HL-60 (cell line): ENCODE measurements around the gene CBL.

Experiments
- POLR2AphosphoS5 ChIP-seq: IDR thresholded peaks from 2 replicates; pipeline ENCODE4 v1.6.1; 2012; ENCODE audit warnings: low read depth
- TF ChIP-seq, protein P1 (sequence below): IDR thresholded peaks from one replicate; pipeline ENCODE4 v1.5.1; 2011; ENCODE audit warnings: low read length, control low read depth, inconsistent platforms; ENCODE audit not compliant: insufficient read depth

DNA sequence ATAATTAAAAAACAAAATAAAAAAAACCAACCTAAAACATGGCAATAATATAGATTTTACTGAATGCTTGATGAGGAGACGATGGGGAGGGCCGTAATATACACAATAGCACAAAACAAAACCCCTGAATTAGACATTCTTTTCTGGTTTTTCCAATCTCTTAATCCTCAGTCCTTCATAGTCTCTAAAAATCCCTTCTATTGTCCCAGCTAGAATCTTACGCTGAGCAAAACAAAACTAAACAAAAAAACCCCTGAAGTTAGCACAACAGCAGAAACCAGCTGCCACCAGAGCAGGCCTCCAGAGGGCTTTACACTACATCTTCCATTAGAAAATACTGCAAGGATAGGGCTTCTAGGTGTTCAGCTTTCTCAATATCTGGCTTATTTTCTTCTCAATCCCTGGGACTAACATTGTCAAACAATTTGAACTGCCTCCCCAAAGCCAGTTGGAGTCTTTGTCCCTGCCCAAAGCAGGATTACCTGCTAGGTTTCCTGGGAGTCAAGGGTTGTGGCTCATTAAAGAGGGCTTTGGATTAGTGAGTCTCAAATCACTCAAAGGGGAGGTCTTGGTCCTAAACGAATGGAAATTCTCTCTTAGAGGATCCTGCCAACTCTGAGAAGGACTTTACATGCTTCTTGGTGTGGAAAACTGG lies 126.1 kb downstream of the CBL start:
- TF ChIP-seq, protein P1, sequence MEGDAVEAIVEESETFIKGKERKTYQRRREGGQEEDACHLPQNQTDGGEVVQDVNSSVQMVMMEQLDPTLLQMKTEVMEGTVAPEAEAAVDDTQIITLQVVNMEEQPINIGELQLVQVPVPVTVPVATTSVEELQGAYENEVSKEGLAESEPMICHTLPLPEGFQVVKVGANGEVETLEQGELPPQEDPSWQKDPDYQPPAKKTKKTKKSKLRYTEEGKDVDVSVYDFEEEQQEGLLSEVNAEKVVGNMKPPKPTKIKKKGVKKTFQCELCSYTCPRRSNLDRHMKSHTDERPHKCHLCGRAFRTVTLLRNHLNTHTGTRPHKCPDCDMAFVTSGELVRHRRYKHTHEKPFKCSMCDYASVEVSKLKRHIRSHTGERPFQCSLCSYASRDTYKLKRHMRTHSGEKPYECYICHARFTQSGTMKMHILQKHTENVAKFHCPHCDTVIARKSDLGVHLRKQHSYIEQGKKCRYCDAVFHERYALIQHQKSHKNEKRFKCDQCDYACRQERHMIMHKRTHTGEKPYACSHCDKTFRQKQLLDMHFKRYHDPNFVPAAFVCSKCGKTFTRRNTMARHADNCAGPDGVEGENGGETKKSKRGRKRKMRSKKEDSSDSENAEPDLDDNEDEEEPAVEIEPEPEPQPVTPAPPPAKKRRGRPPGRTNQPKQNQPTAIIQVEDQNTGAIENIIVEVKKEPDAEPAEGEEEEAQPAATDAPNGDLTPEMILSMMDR = no peak
- TF ChIP-seq POLR2AphosphoS5 = no peak
